ENCODE measurements around the gene KIAA1143. TPM values are rescaled to one million over a fixed set of nuclear protein-coding genes. Genes with fewer than 3 reads are reported as not detected.

The KIAA1143 gene
- total RNA-seq, 1 donor from 2014 or later = 17.8 TPM

Other genes starting within 250 kb of the KIAA1143 start
- gene ZKSCAN7, start 206.4 kb downstream of the KIAA1143 start, total RNA-seq = 0.92 and 1.2 TPM in 2 replicates
- gene ZNF660, start 176.7 kb downstream of the KIAA1143 start, total RNA-seq = 0.59 and 2.4 TPM in 2 replicates
- 9.4 and 9.8 TPM in 2 replicates for gene ZNF197, start 136.6 kb downstream of the KIAA1143 start, total RNA-seq
- 14.4 and 16.6 TPM in 2 replicates for gene ZNF35, start 112.9 kb downstream of the KIAA1143 start, total RNA-seq
- gene ZNF502, start 49.0 kb downstream of the KIAA1143 start, total RNA-seq = 3.6 and 3.7 TPM in 2 replicates
- 3.6 and 6.7 TPM in 2 replicates for gene ZNF501, start 32.0 kb downstream of the KIAA1143 start, total RNA-seq
- 11.5 and 19.8 TPM in 2 replicates for gene KIF15, start 175 bp upstream of the KIAA1143 start, total RNA-seq
- gene TMEM42, start 100.3 kb upstream of the KIAA1143 start, total RNA-seq = 10.2 and 11.3 TPM in 2 replicates
- gene TGM4, start 113.0 kb upstream of the KIAA1143 start, total RNA-seq = 0.14 and 0.26 TPM in 2 replicates
- gene ZDHHC3, start 214.6 kb upstream of the KIAA1143 start, total RNA-seq = 59.2 and 67.4 TPM in 2 replicates
- 53.0 and 67.8 TPM in 2 replicates for gene EXOSC7, start 214.6 kb upstream of the KIAA1143 start, total RNA-seq